Stimulated activated naive CD8-positive, alpha-beta T cell treated with anti-CD3 and anti-CD28 coated beads, Interleukin-15, Interleukin-2, amounts not matched to agents 100 ng/mL and 50 ng/mL, for 24 hours (primary cell): ENCODE results near the gene STXBP5.

ENCODE experiments used
- H3K27ac Mint-ChIP-seq: one replicate; pipeline ENCODE4 v1.8.0; 2021; ENCODE audit warnings: mild to moderate bottlenecking, mixed read lengths
- H3K27me3 Mint-ChIP-seq: one replicate; pipeline ENCODE4 v1.8.0; 2021; ENCODE audit warnings: mixed read lengths
- H3K36me3 Mint-ChIP-seq: one replicate; pipeline ENCODE4 v1.8.0; 2021; ENCODE audit warnings: low read depth, mixed read lengths
- H3K4me1 Mint-ChIP-seq: one replicate; pipeline ENCODE4 v1.8.0; 2021; ENCODE audit warnings: low read depth, mixed read lengths
- H3K4me3 Mint-ChIP-seq: one replicate; pipeline ENCODE4 v1.8.0; 2021; ENCODE audit warnings: mild to moderate bottlenecking, mixed read lengths
- H3K9me3 Mint-ChIP-seq: one replicate; pipeline ENCODE4 v1.8.0; 2021; ENCODE audit warnings: mixed read lengths

STXBP5 gene

DNA sequence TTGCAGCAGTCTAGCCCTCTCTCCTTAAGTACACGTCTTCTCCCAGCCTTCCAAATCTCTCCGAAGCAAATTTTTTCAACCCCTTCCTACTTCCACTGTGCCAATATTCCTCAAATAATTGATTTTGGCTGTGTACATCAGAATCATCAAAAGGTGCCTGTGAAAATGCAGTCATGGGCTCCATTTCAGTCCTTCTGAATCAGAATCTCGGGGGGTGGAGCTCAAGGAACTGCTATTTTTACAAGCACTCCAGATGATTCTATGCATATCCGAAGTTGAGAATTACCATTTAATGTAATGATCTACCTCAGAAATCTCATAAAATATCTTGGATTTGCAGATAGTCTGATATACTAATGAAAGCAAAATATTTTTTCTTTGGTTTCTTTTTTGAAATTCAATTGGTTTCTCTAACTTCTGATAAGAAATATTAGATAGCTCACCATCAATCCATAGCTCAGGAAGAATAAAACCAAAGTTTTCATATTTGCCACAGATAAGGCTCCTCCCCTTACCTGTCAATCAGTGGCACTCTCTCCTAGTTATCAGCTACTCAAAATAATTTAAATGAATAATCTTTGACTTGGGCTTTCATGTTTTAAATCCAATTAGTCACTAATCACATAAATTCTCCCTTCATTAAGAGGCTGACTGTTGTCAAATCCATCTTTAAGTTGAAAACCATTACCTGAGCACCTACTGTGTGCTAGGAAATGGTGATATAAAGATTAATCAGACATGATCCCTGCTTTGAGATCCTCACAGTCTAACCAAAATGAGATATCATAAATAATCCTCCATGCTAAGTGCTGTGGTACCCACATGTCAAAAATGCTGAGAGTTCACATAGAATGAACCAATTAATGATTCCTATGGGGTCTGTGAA is 36.4 kb upstream of the STXBP5 start:
- Mint-ChIP-seq H3K4me3 (no peak overlapping the region), H3K9me3 (no peaks in the 10 kb centered on the region), H3K27me3 (no peaks in the 10 kb centered on the region), H3K36me3 (no peaks in the 10 kb centered on the region), H3K27ac (no peak overlapping the region), H3K4me1 (no peaks in the 10 kb centered on the region)

GRCh38 chr6:147169529-147169928 is 34.7 kb upstream of the STXBP5 start:
- no peaks in the 10 kb centered on the region for H3K27me3 Mint-ChIP-seq
- no peaks in the 10 kb centered on the region for H3K4me1 Mint-ChIP-seq
- no peak overlapping the region for H3K27ac Mint-ChIP-seq
- no peak overlapping the region for H3K4me3 Mint-ChIP-seq
- H3K36me3 Mint-ChIP-seq = no peaks in the 10 kb centered on the region
- no peaks in the 10 kb centered on the region for H3K9me3 Mint-ChIP-seq

GRCh38 chr6:147170269-147170668 is 33.9 kb upstream of the STXBP5 start:
- H3K4me1 Mint-ChIP-seq = no peaks in the 10 kb centered on the region
- no peak overlapping the region for H3K4me3 Mint-ChIP-seq
- H3K27ac Mint-ChIP-seq = no peak overlapping the region
- H3K36me3 Mint-ChIP-seq = no peaks in the 10 kb centered on the region
- H3K27me3 Mint-ChIP-seq = no peaks in the 10 kb centered on the region
- no peaks in the 10 kb centered on the region for H3K9me3 Mint-ChIP-seq

DNA sequence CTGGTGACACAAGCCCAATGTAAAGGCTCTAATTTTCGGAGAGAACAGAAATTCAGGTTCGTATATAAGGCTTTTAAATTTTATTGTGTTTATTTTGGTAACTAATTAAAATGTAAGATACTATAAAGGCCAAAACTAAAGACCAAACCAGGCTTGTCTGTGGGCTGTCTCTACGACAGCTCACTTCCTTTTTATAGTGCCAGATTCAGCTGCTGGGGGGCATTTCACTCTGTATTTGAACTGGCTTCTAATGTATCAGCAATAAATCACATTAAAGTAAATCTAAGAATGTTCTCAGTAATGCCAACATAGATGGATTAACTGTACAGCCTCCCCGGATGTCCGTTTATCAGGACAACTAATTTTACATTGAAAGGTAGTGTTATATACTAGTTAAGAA is 31.1 kb upstream of the STXBP5 start:
- no peaks in the 10 kb centered on the region for H3K36me3 Mint-ChIP-seq
- no peaks in the 10 kb centered on the region for H3K9me3 Mint-ChIP-seq
- no peaks in the 10 kb centered on the region for H3K4me1 Mint-ChIP-seq
- no peak overlapping the region for H3K27ac Mint-ChIP-seq
- H3K27me3 Mint-ChIP-seq = no peaks in the 10 kb centered on the region
- H3K4me3 Mint-ChIP-seq = no peak overlapping the region

DNA sequence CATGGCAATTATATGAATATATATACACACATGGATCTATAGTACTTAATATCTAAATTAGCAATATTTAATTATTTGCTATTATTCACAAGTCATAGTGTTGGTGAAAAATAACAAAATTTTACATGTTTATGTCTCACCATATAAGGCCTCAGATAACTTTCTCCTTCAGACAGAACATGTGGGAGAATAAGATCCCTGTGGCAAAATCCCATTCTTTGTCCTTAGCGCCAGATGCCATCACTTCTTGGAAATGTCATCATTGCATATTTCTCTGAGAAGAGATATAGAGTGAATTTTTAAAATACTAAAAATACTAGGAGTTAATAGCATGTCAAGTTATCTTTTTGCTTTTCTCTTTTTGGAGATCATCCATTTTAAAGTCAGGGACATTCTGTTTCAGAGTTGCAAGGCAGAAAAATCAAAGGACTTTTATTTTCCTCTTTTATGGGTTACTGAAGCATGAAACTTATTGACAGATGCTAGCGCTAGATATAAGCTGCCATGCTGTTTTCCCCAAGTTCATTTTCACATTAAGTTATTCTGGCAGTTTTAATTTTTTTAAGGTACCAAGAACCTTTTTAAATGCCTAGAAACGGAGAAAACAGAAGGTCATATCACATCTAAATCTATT is 30.4 kb upstream of the STXBP5 start:
- no peak overlapping the region for H3K4me3 Mint-ChIP-seq
- H3K27me3 Mint-ChIP-seq = no peaks in the 10 kb centered on the region
- H3K36me3 Mint-ChIP-seq = no peaks in the 10 kb centered on the region
- H3K4me1 Mint-ChIP-seq = no peaks in the 10 kb centered on the region
- H3K9me3 Mint-ChIP-seq = no peaks in the 10 kb centered on the region
- no peak overlapping the region for H3K27ac Mint-ChIP-seq

GRCh38 chr6:147176795-147177194 is 27.4 kb upstream of the STXBP5 start:
- H3K27me3 Mint-ChIP-seq = no peaks in the 10 kb centered on the region
- no peaks in the 10 kb centered on the region for H3K4me1 Mint-ChIP-seq
- no peaks in the 10 kb centered on the region for H3K9me3 Mint-ChIP-seq
- no peak overlapping the region for H3K4me3 Mint-ChIP-seq
- H3K27ac Mint-ChIP-seq = no peak overlapping the region
- no peaks in the 10 kb centered on the region for H3K36me3 Mint-ChIP-seq

- Mint-ChIP-seq H3K27ac (no peak overlapping the region), H3K9me3 (no peaks in the 10 kb centered on the region), H3K27me3 (peaks cover 3% of the 10 kb centered on the region), H3K4me3 (no peak overlapping the region), H3K36me3 (no peaks in the 10 kb centered on the region), H3K4me1 (no peaks in the 10 kb centered on the region)
These were observed 26.9 kb upstream of the STXBP5 start for GRCh38 chr6:147177286-147177685.

DNA sequence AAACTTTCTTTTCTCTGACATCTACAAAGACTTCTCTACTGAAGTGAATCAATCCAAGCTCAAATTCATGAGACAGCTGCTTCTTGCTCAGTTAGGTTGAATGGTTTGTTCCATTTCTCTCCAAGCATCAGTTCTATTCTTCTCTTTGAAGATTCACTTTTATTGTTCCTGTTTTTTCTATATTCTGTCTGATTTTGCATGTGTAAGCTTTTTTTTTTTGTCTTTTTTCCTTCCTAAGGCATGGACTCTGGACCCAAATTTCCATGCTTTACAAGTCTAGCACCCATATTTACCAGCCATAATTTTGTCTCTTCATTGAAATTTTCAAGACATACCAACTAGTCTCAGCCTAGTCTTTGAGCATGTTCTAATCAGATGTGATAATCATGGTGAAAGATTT is 25.9 kb upstream of the STXBP5 start:
- Mint-ChIP-seq H3K36me3 (no peaks in the 10 kb centered on the region), H3K27ac (no peak overlapping the region), H3K9me3 (no peaks in the 10 kb centered on the region), H3K27me3 (peaks cover 3% of the 10 kb centered on the region), H3K4me3 (no peak overlapping the region), H3K4me1 (no peaks in the 10 kb centered on the region)

DNA sequence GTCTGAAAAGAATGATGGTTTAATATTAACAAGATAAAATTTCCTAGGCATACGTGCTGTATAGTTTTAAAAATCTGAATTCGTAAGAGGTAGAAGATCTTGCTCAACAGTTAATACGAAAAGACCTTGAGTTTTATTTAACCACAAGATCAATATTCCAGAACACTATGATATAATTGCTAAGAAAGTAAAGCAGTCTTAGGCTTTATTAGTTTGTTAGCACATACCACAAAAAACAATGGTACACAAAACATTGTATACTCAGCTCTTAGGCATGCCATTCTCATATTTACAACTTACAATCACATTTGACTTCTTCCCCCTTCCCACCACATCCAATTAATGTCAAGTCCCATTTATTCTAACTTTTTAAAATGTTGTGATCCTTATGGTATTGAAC is 24.4 kb upstream of the STXBP5 start:
- Mint-ChIP-seq H3K4me3 (no peak overlapping the region), H3K9me3 (no peaks in the 10 kb centered on the region)

GRCh38 chr6:147180926-147181325 is 23.3 kb upstream of the STXBP5 start:
- Mint-ChIP-seq H3K4me3 (no peak overlapping the region), H3K27ac (no peak overlapping the region), H3K27me3 (peaks cover 3% of the 10 kb centered on the region), H3K36me3 (no peaks in the 10 kb centered on the region), H3K4me1 (no peaks in the 10 kb centered on the region), H3K9me3 (no peaks in the 10 kb centered on the region)

More for the DNA sequence above, 24.4 kb upstream of the STXBP5 start:
- Mint-ChIP-seq H3K27ac (no peak overlapping the region), H3K36me3 (no peaks in the 10 kb centered on the region), H3K4me1 (no peaks in the 10 kb centered on the region), H3K27me3 (peaks cover 3% of the 10 kb centered on the region)

DNA sequence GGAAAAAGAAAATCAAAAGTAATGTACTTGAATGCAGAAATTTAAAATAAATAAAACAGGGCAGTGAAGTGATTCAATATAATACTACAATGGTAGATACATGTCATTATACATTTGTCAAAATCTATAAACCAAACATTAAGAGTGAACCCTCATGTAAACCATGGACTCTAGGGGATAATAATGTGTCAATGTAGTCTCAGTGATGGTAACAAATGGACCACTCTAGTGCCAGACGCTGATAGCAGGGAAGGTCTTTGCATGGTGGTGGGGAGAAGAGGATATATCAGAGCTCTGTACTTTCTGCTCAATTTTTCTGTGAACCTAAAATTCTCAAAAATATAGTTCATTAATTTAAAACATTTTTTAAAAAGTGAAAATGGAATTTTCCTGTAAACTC is 19.8 kb upstream of the STXBP5 start:
- H3K4me3 Mint-ChIP-seq = no peak overlapping the region
- no peaks in the 10 kb centered on the region for H3K36me3 Mint-ChIP-seq
- no peaks in the 10 kb centered on the region for H3K4me1 Mint-ChIP-seq
- peaks cover 3% of the 10 kb centered on the region for H3K27me3 Mint-ChIP-seq
- H3K27ac Mint-ChIP-seq = no peak overlapping the region
- no peaks in the 10 kb centered on the region for H3K9me3 Mint-ChIP-seq

DNA sequence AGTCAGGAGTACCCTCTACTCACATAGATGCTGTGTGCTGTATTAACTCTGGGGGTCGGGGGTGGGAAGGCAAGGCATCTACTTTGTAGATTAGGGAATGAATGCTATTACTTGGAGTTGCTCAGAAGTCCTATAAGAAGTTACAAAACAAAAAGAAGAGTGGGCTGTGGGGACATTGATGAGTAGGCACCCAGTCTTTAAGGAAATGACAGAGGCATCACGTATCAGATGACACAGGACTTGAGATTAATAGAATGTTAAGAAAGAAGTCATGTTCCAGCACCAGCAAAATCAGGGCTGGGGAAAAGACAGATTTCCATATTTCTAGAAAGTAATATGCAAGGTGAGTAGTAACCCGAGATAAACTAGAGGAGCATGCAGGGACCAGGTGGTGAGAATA is 19.0 kb upstream of the STXBP5 start:
- H3K27me3 Mint-ChIP-seq = peaks cover 3% of the 10 kb centered on the region
- H3K9me3 Mint-ChIP-seq = no peaks in the 10 kb centered on the region
- no peak overlapping the region for H3K4me3 Mint-ChIP-seq
- H3K36me3 Mint-ChIP-seq = no peaks in the 10 kb centered on the region
- no peak overlapping the region for H3K27ac Mint-ChIP-seq
- H3K4me1 Mint-ChIP-seq = no peaks in the 10 kb centered on the region

DNA sequence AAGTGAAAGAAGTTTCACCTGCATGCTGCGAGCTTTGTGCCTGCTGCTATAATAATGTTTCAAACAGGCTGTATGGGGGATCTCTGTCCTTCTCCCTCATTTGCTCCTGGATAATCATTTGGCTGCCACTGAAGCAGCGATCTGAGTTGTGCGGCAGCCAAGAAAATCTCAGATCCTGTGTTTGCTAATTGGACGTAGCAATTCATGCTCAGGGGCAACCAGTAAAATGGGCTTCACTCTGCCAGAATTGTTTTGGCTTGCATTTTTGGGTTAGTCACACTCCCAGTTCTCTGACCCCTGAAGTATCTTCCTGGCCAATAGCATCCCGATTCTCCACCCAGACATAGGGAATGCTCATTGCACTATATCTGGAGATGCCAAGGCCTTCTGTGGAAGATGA is 13.7 kb upstream of the STXBP5 start:
- H3K4me3 Mint-ChIP-seq = no peak overlapping the region
- H3K9me3 Mint-ChIP-seq = no peaks in the 10 kb centered on the region
- H3K27ac Mint-ChIP-seq = no peak overlapping the region
- H3K4me1 Mint-ChIP-seq = peaks cover 19% of the 10 kb centered on the region
- no peaks in the 10 kb centered on the region for H3K27me3 Mint-ChIP-seq
- no peaks in the 10 kb centered on the region for H3K36me3 Mint-ChIP-seq

- no peak overlapping the region for H3K4me3 Mint-ChIP-seq
- peaks cover 37% of the 10 kb centered on the region for H3K4me1 Mint-ChIP-seq
- no peaks in the 10 kb centered on the region for H3K27me3 Mint-ChIP-seq
- H3K36me3 Mint-ChIP-seq = no peaks in the 10 kb centered on the region
- no peak overlapping the region for H3K27ac Mint-ChIP-seq
- H3K9me3 Mint-ChIP-seq = no peaks in the 10 kb centered on the region
These were observed 11.8 kb upstream of the STXBP5 start for GRCh38 chr6:147192278-147192911.

DNA sequence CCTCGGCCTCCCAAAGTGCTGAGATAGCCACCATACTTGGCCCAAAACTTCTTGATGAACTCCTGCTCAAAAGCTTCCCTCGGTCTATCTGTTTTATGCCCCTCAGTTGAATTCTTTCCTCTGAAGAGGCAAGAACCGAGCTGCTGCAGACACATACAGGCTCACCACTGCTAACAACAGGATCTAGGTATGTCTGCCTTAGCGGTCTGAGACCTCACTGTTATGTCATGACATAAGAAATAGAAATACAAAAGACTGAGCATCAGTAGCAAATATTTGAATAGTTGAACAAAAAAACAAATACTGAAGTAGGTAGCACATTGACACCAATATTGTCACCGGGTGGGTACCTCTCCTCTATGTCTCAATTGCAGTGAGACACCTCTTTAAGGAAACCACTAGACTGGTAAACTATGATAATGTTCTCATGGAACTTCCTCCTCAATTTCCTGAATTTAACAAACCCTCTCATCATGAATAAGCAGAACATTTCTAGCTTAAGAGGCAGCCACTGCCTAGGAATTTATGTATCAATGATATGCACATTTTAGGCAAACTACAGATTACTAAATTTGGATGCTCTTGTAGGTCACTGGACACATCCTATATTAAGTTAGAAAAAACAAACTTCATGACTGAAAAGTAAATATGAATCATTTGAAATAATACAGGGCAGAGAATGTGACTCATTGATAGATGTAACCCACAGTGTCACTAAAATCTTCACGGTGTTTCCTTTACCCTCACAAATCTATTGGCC is 9.4 kb upstream of the STXBP5 start:
- Mint-ChIP-seq H3K4me1 (peaks cover 39% of the 10 kb centered on the region), H3K4me3 (peak overlapping the region; percentile 51), H3K27ac (peak overlapping the region; percentile 91), H3K36me3 (no peaks in the 10 kb centered on the region), H3K9me3 (no peaks in the 10 kb centered on the region), H3K27me3 (no peaks in the 10 kb centered on the region)
